GM13976 (cell line): ENCODE data around the gene PRKAR1B.
"Not testable (repeated sequence)": the region's sequence is repeated elsewhere in the genome, so short reads cannot be mapped to it uniquely, and the experiment has no call there.

Source experiments
- DNase-seq: peaks from one replicate; pipeline ENCODE4 v3.0.0; 2012; ENCODE audit warnings: low spot score
- in situ Hi-C: fragments of 300-500 bp; cut with MboI; formaldehyde crosslinking; loops from one replicate; pipeline ENCODE4 v1.12.0; 2022; ENCODE audit warnings: low sequenced_read_pairs, mixed read lengths, inconsistent platforms; ENCODE audit not compliant: unreplicated experiment
- TF ChIP-seq, protein P1 (sequence below): IDR thresholded peaks from 2 replicates; pipeline ENCODE4 v1.5.1; 2012; ENCODE audit warnings: borderline replicate concordance, mild to moderate bottlenecking; ENCODE audit not compliant: insufficient read depth; ENCODE audit errors: extremely low read depth, missing control alignments, control extremely low read depth

The PRKAR1B gene

DNA sequence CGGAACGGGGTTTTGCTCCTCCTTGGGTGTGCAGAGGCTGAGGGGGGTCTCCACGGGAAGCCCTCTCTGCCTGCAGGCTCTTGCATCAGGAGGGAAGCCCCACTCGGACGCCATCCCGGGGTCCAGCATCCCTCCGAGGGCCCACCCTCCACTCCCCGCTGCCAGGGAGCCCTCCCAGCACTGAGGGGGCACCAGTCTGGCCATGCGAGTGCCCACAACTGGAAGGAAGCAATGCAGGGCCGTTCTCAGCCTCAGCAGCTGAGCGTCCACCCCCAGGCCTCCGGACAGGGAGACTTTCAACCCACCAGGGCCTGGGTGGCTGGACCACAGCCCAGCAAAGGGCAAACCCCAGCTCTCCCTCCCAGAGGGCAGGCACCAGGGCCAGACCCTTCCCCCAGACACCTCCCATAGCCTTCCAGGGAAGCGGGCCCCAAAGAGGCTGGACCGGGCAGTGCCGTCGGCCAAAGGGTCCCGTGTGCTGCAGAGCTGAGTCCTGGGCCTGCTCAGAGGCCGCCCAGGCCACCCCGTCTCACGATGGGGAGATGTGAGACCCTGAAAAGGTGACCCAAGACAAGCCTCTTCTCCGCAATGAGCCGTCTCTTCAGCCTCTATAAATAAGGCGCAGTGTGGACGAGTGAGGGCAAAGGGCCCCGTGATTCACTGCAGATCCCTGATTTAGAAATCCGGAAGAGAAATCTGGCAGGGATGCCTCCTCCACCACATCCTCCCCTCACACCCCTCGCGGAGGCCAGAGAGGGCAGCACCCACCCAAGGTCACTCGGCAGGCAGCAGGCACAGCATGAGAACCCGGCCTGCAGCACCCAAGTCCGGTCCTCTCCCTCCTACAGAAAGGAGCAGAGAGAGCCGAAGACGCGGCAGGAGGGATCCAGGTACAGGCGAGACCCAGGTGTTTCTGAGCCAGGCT is 82.4 kb downstream of the PRKAR1B start:
- TF ChIP-seq, protein P1, sequence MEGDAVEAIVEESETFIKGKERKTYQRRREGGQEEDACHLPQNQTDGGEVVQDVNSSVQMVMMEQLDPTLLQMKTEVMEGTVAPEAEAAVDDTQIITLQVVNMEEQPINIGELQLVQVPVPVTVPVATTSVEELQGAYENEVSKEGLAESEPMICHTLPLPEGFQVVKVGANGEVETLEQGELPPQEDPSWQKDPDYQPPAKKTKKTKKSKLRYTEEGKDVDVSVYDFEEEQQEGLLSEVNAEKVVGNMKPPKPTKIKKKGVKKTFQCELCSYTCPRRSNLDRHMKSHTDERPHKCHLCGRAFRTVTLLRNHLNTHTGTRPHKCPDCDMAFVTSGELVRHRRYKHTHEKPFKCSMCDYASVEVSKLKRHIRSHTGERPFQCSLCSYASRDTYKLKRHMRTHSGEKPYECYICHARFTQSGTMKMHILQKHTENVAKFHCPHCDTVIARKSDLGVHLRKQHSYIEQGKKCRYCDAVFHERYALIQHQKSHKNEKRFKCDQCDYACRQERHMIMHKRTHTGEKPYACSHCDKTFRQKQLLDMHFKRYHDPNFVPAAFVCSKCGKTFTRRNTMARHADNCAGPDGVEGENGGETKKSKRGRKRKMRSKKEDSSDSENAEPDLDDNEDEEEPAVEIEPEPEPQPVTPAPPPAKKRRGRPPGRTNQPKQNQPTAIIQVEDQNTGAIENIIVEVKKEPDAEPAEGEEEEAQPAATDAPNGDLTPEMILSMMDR = no peak
- no peak for DNase-seq
- in situ Hi-C loops = no loop called here

GRCh38 chr7:641966-642365 is 85.1 kb downstream of the PRKAR1B start:
- DNase-seq = no peak
- TF ChIP-seq, protein P1 = no peak
- in situ Hi-C loops = no loop called here

DNA sequence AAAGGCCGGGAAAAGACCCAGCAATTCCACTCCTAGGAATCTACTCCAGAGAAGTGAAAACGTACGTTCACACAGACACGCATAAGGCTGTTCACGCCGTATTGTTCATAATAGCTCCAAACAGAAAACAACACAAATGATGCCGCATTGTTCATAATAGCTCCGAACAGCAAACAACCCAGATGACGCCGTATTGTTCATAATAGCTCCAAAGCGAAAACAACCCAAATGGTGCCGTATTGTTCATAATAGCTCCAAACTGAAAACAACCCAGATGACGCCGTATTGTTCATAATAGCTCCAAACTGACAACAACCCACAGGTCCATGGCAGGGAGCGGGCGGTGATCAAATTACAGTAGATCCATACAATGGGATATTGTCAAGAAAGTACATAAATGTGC is 85.8 kb downstream of the PRKAR1B start:
- no peak for DNase-seq
- TF ChIP-seq, protein P1 = no peak
- in situ Hi-C loops = no loop called here

DNA sequence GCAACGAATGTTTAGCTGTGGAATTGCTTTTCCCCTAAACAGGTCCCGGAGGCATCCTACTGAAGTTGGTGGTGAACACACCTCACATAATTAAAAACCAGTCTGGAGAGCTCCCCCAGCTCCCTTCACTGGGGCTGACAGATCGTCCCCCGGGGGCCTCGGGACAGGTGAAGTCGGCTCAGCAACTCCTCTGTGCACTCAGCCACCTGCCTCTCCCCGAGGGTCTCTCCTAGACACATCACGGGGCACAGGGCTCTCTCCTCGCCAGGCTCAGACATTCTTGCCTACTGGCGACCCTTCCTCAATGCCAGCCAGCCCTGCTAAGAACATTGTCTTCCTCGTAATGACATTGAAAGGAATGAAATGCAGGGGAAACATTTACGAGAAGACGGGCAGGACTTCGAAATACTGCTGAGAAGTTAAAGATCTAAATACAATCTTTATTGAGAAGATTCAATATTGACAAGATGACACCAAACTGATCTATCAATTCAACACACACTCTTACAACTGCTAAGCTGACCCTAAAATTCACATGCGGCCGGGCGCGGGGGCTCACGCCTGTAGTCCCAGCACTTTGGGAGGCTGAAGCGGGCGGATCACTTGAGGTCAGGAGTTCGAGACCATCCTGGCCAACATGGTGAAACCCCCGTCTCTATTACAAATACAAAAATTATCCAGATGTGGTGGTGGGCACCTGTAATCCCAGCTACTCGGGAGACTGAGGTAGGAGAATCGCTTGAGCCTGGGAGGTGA is 88.6 kb downstream of the PRKAR1B start:
- DNase-seq = no peak
- TF ChIP-seq, protein P1 = no peak
- in situ Hi-C loops = no loop called here

GRCh38 chr7:637826-638225 is 89.3 kb downstream of the PRKAR1B start:
- in situ Hi-C loops = no loop called here

DNA sequence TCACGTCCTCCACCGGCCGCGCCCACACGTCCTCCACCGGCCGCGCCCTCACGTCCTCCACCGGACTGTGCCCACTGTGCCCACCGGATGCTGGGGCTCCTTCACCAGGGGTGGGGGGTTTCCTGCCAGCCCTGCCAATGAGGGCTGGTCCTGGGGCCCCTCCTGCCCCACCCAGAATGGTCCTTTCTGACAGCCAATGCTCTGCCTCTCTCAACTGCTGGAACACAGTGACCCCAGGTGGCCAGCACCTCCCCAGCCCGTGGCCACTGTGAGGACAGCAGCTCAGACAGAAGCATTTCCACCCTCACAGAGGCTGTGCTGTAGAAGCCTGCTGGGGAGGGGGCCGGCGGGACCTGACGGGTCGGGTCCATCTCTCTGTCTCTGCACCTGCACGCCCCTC is 90.7 kb downstream of the PRKAR1B start:
- in situ Hi-C loops = no loop called here
- TF ChIP-seq, protein P1 = peak; percentile 46
- peak; percentile 69 for DNase-seq

More at GRCh38 chr7:637826-638225, 89.3 kb downstream of the PRKAR1B start:
- TF ChIP-seq, protein P1 = no peak
- DNase-seq = no peak

GRCh38 chr7:635687-636382 is 91.2 kb downstream of the PRKAR1B start:
- DNase-seq, in situ Hi-C loops: not testable (repeated sequence)
